Measurements from ENCODE around the gene SPEF2.

Gene SPEF2

DNA sequence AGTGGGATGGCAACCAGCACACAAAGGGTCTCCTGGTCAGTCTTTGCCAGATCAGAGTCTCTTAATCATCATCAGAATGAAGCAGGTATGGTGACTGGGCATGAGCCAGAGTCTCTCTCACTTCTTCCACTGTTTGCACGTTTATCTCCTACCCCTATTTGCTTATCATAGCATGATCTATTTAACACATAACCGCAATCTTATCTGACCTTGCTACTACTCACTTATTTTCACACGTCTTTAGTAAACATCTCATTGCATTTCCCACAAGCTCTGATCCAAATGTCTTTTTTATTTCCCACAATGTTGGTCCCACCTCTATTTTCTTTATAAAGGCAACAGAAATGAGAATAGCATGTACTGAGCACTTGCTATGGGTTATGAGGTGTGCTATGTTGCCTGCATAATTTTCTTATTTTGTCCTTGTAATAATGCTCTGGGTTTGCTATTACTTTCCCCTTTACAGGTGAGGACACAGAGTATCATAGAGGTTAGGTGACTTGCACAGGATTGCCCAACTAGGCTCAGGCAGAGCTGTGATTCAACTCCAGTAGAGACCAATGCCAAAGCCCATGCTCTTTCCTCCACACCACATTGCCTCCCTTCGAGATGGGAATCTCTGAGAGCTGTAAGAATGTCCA is 199.3 kb downstream of the SPEF2 start:
- no peaks in the 10 kb centered on the region for H3K27me3 ChIP-seq (ENCODE audit: insufficient read depth, low read length)
- H3K27ac ChIP-seq (ENCODE audit: low read depth, low read length, poor library complexity, severe bottlenecking), result no peak overlapping the region
- no peaks in the 10 kb centered on the region for H3K9me3 ChIP-seq (ENCODE audit: low read length)
- H3K36me3 ChIP-seq (ENCODE audit: insufficient read depth, low read length), result no peaks in the 10 kb centered on the region; the same call in 1 of the 2 replicates
- H3K79me2 ChIP-seq (ENCODE audit: insufficient read depth, low read length), result no peaks in the 10 kb centered on the region
- no peak for TF ChIP-seq EZH2 (IDR thresholded peaks at IDR 0.05; ENCODE audit: borderline replicate concordance, low read length)
- TF ChIP-seq, protein P1, sequence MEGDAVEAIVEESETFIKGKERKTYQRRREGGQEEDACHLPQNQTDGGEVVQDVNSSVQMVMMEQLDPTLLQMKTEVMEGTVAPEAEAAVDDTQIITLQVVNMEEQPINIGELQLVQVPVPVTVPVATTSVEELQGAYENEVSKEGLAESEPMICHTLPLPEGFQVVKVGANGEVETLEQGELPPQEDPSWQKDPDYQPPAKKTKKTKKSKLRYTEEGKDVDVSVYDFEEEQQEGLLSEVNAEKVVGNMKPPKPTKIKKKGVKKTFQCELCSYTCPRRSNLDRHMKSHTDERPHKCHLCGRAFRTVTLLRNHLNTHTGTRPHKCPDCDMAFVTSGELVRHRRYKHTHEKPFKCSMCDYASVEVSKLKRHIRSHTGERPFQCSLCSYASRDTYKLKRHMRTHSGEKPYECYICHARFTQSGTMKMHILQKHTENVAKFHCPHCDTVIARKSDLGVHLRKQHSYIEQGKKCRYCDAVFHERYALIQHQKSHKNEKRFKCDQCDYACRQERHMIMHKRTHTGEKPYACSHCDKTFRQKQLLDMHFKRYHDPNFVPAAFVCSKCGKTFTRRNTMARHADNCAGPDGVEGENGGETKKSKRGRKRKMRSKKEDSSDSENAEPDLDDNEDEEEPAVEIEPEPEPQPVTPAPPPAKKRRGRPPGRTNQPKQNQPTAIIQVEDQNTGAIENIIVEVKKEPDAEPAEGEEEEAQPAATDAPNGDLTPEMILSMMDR (IDR thresholded peaks at IDR 0.05; ENCODE audit: low read length), result no peak
- H2AFZ ChIP-seq (ENCODE audit: low read length), result no peak overlapping the region
- peaks cover 17% of the 10 kb centered on the region for H3K4me1 ChIP-seq (ENCODE audit: insufficient read depth, low read length, severe bottlenecking)
- no peak overlapping the region for H3K9ac ChIP-seq (ENCODE audit: low read length)
- no peaks in the 10 kb centered on the region for H3K9me2 ChIP-seq (ENCODE audit: low read depth, low read length)
- H4K20me1 ChIP-seq (ENCODE audit: insufficient read depth, low read length), result no peaks in the 10 kb centered on the region
- H3F3A ChIP-seq (ENCODE audit: insufficient read depth, low read length), result no peaks in the 10 kb centered on the region
- H3K4me3 ChIP-seq (ENCODE audit: low read depth, low read length, poor library complexity, severe bottlenecking), result no peak overlapping the region
- no peak overlapping the region for H3K4me2 ChIP-seq (ENCODE audit: low read length)

DNA sequence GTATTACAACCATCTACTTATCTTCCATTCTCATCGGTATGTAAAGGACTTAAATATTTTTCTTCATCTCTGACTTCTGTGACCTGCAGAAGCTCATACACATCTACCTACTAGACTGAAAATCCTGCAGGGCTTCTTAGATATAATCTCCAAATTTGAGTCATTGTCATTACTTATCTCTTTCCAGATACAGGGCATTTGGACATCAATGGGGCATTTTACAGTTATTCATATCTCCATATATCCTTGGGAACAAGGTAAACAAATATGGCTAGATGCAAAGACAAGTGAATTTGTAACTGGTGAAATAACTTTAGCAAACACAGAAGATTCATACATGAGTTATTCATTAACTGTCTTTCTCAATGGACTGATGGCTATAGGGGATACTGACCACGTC is 201.4 kb downstream of the SPEF2 start:
- Histone ChIP-seq H3K4me2 (ENCODE audit: low read length) (no peak overlapping the region), H3K27ac (ENCODE audit: low read depth, low read length, poor library complexity, severe bottlenecking) (no peak overlapping the region), H2AFZ (ENCODE audit: low read length) (no peak overlapping the region), H3K79me2 (ENCODE audit: insufficient read depth, low read length) (no peaks in the 10 kb centered on the region), H3K9me2 (ENCODE audit: low read depth, low read length) (no peaks in the 10 kb centered on the region), H3K36me3 (ENCODE audit: insufficient read depth, low read length) (no peaks in the 10 kb centered on the region; the same call in 1 of the 2 replicates), H3K4me3 (ENCODE audit: low read depth, low read length, poor library complexity, severe bottlenecking) (no peak overlapping the region), H3K4me1 (ENCODE audit: insufficient read depth, low read length, severe bottlenecking) (peaks cover 27% of the 10 kb centered on the region), H3K9ac (ENCODE audit: low read length) (no peak overlapping the region), H3K27me3 (ENCODE audit: insufficient read depth, low read length) (no peaks in the 10 kb centered on the region), H4K20me1 (ENCODE audit: insufficient read depth, low read length) (no peaks in the 10 kb centered on the region), H3F3A (ENCODE audit: insufficient read depth, low read length) (no peaks in the 10 kb centered on the region), H3K9me3 (ENCODE audit: low read length) (no peaks in the 10 kb centered on the region)
- TF ChIP-seq EZH2 (IDR thresholded peaks at IDR 0.05; ENCODE audit: borderline replicate concordance, low read length), result no peak
- TF ChIP-seq, protein P1 (IDR thresholded peaks at IDR 0.05; ENCODE audit: low read length), result no peak

DNA sequence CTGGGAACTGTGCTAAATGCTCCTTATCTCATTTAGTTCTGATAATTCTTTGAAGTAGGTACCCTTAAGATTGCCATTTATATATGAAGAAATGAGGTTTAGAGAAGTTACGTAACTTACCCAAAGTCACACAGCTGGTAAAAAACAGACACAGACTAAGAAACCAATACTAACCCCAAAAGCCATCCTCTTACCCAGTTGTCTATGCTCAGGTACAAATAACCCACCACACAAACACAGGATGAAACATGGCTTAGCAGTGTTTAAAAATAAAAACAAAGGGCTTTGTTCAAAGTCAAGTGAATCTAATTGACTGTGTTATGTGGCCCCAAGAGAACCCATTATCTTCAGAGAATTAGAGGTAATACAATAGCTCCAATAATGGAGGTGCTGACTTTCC is 202.0 kb downstream of the SPEF2 start:
- H3K4me2 ChIP-seq (ENCODE audit: low read length), result no peak overlapping the region
- no peaks in the 10 kb centered on the region for H3K9me2 ChIP-seq (ENCODE audit: low read depth, low read length)
- no peak overlapping the region for H3K27ac ChIP-seq (ENCODE audit: low read depth, low read length, poor library complexity, severe bottlenecking)
- H3K79me2 ChIP-seq (ENCODE audit: insufficient read depth, low read length), result no peaks in the 10 kb centered on the region
- H3F3A ChIP-seq (ENCODE audit: insufficient read depth, low read length), result no peaks in the 10 kb centered on the region
- no peaks in the 10 kb centered on the region; the same call in 1 of the 2 replicates for H3K36me3 ChIP-seq (ENCODE audit: insufficient read depth, low read length)
- peaks cover 27% of the 10 kb centered on the region for H3K4me1 ChIP-seq (ENCODE audit: insufficient read depth, low read length, severe bottlenecking)
- no peak overlapping the region for H3K9ac ChIP-seq (ENCODE audit: low read length)
- H3K27me3 ChIP-seq (ENCODE audit: insufficient read depth, low read length), result no peaks in the 10 kb centered on the region
- H3K9me3 ChIP-seq (ENCODE audit: low read length), result no peaks in the 10 kb centered on the region
- no peak overlapping the region for H2AFZ ChIP-seq (ENCODE audit: low read length)
- TF ChIP-seq, protein P1 (IDR thresholded peaks at IDR 0.05; ENCODE audit: low read length), result no peak
- no peak for TF ChIP-seq EZH2 (IDR thresholded peaks at IDR 0.05; ENCODE audit: borderline replicate concordance, low read length)
- no peaks in the 10 kb centered on the region for H4K20me1 ChIP-seq (ENCODE audit: insufficient read depth, low read length)
- no peak overlapping the region for H3K4me3 ChIP-seq (ENCODE audit: low read depth, low read length, poor library complexity, severe bottlenecking)
